Embryonic facial prominence (tissue), 1 donor: ENCODE results near the gene BMAL1.

Experiments
- DNase-seq: peaks from one replicate; pipeline ENCODE4 v3.0.0-alpha.2; 2016; ENCODE audit errors: extremely low spot score

Gene BMAL1

DNA sequence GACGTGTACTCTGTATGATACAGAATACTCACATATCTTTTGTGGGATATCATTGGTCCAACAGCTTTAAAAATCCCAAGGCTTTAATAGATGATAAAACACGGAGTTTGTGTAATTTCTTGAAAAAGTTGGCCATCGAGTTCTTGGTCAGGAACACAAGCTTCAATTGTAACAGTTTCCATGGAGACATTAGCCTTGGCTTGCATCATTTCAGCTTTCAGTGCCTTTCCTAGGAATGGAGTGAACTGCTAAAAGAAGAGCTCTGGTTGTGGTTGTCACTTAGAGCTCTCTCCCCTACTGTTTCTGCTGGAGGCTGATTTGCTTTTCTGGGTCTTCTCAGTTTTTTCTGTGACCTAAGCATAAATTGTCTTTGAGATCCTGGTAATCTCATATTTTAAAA, 14.2 kb downstream of the BMAL1 start:
- no peak for DNase-seq

DNA sequence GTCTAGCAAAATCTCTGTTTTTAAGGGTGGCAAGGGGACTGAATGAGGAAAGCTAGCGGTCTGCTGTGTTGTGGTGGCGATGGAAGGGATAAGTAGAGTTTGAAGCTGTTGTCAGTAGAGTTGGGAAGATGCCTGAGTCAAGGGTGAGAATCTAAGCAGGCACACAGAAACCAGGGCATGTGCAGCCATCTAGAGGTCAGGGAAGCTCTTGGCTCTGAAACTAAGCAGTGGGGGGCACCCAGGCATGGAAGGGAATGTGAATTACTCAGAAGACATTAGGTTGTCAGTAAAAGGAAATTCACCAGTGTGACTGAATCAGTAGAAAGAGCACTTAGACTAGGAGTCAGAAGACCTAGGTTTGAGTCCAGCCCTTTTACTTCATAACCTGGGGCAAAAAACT, 15.4 kb downstream of the BMAL1 start:
- DNase-seq, result no peak

DNA sequence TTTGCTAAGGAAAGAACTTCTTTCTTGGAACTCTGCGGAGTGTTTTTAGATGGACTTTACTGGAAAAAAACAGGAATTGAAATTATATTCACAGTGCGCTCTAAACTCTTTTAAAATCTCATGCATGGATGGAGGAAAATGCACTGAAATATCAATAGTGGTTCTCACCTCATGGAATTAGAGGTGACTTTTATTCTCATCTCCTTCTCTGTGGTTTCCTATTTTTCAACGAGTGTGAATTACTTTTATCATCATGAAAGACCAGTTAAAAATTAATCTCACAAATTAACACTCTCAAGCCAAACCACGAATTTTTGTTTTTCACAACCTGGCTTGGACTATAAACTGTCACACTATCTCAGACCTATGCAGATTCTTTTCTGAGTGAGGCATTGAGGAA, 16.6 kb downstream of the BMAL1 start:
- no peak for DNase-seq

DNA sequence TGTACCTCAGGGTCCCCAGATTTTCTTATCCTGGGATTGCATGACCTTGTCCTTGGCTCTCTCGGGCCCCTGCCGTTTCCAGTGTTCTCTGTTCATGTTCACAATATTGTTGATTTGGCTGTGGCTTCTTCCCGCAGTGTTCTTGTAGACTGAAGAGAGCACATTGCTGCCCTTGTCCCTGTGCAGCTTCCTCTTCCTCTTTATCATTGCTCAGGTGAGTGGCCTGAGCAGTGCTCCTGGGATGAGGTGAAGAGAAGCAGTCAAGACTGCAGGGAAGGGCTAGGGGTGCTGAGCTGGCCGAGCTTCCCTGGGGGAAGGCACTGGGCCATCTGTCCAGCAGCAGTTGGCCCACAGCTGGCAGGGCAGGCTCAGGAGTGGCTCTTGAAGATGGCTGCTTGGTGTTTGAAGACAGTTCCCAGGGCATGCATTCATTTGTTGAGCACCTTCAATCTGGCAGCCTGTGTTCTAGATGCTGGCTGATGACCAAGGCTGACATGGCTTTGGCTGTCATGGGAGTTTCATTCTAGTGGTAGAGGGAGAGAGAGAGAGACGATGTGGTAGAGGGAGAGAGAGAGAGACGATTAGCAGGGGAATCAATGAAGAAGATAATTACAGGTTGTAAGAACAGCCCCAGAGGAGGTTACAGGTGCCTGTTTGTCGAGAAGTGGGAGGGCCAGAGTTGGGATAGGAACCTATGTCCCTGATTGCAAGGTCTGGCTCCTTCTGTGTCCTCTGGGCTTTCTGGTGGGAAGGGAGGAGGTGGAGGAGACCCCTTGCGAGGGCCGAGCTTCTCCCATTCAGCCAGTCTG, 17.4 kb downstream of the BMAL1 start:
- no peak for DNase-seq

DNA sequence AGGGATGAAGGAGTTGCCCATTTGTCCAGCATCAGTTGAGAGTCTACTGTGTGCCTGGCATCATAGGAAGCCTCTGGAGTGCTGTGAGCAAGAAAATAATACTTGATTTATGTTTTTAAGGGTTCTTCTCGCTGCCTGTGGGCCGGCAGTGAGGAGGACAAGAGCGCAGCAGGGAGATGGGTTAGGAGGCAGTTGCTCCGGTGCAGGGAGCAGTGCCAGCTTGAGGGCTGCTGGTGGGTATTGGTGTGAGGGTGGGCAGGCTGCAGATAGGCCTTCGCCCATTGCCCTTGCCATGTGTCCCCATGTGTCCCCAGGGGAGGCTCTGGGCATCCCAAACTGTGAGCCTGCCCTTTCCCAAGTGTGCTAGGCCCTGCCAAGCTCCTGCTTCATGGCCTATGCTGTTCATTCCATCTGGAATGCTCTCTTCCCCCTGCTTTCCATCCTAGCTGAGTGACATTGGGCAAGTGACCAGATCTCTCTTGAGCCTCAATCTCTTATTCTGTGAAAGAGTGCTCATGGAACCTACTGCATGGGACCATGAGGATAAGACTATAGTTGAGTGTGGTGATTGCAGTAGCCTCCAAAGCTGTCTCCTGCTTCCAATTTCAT, 19.8 kb downstream of the BMAL1 start:
- DNase-seq, result no peak

DNA sequence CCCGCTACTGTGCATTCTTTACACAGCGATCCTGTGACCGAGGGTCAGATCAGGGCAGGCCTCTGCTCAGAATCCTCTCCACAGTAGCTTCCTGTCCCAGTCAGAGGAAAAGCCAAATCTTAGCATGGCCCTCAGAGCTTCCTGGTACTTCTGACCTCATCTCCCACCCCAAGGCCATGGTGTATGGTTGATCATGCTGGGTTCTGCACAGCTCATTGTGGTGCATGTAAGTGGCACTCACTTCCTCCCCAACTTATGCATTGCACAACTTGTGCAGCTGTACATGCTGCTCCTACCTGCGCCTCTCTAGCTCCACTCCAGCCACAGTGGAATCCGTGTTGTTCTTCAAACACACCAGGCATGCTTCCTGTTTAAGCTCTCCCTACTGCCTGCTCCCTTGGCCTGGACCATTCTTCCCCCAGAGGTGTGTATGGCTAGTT, 20.3 kb downstream of the BMAL1 start:
- DNase-seq, result no peak

DNA sequence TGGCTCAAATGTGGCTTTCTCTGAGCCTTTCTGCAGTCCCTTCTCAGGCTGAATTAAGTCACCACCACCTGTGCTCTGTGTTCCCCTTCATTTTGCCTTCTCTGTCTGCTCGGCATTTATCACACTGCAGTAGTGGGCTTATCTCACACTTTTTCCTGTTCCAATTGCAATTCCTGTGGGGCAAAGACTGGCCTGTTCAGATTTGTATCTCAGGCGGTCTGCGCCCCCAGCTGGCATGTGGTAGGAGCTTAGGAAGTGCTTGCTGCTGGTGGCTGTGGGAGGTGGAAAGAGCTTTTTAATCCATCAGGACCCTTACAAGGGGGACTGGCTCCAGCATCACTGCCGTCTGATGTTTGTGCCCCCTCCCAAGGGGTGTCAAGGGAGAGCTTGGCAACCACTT, 21.2 kb downstream of the BMAL1 start:
- no peak for DNase-seq

DNA sequence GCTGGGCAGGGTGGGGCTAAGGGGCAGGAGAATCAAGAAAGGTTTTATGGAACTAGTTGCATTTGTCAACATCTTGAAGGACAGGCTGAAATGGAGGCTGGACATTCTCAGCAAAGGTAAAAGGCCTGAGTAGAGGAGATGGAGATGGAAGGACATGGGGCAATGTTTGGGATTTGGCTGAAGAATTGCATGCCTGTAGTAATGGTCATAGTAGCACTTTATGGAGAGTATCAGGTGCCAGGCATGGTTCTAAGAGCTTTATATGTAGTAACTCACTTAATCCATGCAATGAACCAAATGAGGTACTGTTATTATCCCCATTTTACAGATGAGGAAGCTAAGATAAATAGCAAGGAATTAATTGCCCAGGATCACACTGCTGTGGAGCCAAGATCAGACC, 23.9 kb downstream of the BMAL1 start:
- no peak for DNase-seq

DNA sequence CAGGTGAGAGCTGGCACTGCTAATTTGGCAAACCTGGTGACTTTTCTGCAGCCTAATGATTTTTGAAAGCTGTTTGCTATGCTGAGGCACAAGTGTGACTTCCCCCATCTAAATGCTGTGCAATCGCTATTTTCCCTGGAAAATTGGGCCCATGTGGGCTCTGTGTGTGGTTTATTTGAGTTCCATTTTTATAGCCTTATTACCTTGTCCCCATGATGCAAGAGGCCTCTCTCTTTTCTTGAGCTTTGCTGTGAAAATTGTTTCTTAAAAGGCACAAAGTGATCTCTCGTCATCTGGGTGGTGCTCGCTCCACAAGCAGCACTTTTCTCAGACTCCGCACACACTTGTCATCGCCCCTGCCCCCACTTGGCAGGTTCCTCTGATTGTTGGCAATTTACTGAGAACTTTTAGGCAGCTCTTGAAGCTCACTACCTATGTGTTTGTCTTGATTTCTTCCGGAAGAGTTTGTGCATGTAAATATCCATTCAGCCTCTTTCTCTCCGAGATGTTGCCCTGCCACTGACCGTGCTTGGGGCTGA, 24.9 kb downstream of the BMAL1 start:
- no peak for DNase-seq

DNA sequence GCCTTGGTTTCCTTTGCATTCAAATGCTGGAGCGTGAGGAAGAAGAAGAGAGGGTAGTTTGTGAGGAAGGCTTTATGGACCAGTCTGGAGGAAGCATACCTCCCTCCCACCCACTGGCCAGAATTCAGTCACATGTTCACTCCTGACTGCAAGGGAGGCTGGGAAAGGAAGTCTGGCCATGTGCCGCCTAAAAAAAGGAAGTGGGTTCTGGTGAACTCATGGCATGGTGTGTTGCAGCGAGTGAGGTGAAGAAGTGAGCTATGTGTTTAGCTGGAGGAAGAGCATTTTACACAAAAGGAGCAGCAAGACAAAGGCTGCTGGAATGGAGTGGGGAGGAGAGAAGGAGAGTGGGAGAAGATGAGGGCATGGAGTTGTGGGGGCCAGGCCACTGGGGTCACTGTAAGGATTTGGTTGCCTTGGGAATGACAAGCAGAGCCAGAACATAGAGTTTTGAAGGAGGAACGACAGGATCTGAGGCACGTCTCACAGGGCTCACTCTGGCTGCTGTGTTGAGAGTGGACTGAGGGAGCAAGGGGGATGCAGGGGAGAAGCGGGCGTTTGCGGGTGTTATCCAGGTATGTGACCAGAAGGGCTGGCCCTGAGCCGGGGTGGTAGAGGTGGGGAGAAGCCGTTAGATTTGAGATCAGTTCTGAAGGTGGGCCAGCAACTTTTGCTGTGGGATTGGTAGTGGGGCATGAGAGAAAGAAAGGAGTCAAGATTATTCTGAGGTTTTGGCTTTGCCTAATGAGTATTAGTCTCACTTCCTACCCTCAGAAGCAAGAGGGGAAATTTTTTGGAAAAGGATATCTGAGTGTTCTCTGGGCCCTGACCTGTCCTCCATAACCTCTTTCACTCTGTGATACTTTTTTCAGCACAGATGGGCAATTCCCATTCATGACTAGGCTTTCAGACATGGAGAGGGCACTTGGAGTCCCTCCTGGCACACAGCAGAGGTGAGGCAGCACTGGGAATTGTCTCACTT, 26.4 kb downstream of the BMAL1 start:
- no peak for DNase-seq

DNA sequence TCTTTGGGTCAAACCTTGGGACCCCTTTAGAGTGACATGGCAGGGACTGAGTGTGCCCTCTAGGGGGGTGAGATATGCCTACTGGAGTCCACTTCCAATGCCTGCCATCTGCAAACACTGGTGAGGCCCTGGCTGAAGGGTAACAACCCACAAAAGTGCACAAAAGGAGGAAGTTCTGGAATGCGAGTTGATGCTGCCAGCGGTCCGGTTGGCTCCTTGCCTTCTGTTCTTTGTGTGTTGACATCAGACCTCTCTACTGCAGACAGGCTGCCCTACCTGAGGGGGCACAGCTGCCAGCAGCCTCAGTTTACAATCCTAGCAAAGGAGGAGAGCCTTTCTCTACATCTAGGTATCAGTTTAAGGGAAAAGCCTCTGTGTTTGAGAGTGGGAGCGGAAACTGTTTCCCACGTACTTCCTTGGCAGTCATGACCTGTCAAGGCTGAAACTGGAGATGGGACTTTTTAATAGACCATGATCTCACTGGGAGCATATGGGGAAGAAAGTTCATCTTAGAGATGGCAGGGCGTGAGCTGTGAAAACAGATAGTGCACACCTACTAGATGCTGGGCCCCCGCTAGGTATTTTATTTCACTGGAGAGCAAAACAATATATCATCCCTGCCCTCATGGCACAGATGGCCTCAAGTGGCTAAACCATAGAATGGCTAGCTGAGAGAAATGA, 27.2 kb downstream of the BMAL1 start:
- DNase-seq, result no peak

DNA sequence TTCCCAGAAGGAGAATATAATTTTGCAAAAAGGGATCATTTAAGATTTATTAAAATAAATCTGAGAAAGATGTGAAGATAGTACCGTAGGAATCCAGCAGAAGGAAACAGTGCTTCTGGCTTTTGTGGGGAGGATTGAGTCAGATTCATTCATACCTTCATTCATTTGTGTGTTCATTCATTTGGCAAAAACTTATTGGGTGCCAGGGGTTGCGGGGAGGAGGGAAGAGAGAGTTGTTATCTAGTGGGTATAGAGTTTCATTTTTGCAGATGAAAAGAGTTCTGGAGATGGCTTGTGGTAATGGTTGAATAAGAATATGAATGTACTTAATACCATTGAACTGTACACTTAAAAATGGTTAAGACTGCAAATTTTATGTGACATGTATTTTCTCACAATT, 31.1 kb downstream of the BMAL1 start:
- DNase-seq, result no peak

DNA sequence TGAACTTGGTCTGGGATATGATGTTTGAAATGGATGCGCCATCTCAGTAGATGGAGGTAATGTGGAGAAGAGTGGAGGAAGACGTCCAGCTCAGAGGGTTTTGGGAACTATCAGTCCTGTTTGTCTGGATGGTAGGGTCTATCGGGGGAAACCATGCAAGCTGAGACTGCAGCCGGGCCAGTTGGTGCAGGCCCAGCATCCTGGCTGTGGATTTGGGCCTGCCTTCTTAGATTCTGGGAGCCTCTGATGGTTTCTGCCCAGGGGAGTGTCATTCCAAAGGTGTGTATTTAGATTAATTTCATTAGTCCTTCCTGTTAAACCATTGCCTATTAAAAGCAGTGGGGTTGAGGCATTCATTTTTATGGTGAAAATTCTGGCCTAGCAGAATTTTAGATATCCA, 31.6 kb downstream of the BMAL1 start:
- DNase-seq, result no peak

DNA sequence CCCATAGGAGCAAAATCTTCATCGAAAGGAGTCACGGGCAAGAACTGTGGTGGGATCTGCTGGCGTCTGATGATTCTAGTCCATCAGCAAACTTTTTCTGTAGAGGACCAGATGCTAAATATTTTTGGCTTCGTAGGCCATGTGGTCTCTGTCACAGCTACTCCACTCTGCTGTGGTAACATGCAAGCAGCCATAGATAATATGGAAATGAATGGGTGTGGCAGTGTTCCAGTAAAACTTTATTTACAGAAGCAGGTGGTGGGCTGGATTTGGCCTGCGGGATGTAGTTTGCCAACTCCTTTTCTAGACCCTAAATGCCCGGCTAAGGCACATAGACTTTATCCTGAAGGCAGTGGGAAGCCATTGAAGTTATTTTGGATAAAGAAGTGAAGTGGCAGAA, 32.9 kb downstream of the BMAL1 start:
- DNase-seq, result no peak

DNA sequence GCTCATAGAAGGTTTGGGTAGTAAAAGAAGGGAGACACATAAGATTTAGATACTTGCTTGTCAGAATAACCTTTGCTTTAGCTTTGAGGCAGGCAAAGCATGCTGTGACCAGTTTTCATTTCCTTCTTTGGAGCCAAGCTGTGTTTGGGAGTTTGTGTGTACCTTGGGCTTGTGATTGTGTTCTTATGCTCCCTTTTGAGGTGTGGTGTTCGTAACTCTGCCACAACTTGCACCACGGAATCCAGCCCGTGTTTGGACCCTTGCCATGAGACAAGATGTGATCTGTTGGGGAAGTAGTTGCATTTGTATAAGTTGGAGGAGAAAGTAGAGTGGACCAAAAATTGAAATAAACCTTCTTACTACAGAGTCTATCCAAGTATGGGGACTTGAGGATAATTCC, 34.0 kb downstream of the BMAL1 start:
- no peak for DNase-seq

DNA sequence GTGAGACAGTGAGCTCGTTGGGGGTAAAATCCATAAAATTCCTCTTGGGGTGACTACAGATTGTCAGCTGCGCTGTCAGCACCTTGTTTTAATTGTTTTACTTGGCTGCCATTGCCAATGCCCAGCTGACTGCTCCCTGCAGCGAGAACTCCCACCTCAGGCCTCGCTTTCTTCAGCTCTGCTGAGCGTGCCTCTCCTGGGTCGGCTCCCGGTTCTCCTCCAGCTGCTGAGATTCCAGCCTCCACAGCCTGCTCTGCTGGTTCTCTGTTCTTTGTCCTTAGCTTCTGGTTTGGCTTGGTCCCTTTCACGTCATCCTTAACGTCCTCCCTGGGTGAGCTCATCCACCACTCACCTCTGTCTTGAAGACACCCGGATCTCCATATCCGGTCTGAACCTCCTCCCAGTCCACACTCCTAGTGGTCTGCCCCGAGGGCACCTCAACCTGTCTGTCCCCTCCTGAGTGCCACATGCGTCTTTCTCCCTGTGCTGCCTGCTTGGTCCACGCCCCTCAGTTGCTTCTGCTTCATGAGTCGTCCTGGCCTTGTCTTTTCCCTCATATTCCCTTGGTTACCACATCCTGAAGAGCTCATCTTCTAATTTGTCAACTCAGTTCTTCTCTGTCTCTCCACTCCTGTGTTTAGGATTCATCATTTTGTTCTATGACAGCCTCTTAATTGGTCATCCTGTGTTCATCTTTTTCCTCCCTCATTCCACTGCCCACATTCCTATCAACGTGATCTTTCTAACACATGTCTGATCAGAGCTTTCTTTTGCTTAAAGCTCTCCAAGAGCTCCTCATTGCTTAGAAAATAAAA, 35.6 kb downstream of the BMAL1 start:
- no peak for DNase-seq

DNA sequence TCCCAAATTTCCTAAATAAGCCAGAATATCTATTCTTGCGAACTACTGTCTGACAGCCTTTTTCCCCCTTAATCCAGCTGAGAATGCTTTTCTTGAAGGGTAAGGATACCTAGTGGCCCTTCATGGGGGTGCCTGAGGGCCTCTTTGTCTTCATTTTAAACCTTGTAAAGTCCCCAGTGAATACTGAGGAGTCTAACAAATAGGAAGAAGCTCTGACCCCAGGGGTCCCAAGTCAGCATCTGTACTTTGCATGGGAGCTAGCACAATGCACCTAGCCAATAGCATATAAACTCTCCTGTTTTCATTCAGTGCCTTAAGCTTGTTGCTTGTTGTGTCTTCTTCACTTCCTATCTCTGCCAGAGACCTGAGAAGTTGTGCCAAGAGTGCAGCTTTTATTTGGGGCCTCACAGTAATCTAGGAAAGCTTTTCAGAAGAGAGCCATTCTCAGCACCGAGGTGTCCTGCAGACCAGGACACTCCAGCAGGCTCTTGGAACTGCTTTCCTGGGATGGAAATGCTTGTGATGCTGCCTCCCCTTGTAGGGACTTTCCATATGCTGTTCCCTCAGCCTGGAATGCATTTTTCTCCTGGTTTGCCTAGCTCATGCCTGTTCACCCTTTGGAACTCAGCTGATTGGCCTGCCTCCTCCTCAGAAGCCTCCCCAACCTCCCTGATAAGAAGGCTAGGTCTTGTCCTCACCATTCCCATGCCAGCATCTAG, 37.2 kb downstream of the BMAL1 start:
- no peak for DNase-seq

DNA sequence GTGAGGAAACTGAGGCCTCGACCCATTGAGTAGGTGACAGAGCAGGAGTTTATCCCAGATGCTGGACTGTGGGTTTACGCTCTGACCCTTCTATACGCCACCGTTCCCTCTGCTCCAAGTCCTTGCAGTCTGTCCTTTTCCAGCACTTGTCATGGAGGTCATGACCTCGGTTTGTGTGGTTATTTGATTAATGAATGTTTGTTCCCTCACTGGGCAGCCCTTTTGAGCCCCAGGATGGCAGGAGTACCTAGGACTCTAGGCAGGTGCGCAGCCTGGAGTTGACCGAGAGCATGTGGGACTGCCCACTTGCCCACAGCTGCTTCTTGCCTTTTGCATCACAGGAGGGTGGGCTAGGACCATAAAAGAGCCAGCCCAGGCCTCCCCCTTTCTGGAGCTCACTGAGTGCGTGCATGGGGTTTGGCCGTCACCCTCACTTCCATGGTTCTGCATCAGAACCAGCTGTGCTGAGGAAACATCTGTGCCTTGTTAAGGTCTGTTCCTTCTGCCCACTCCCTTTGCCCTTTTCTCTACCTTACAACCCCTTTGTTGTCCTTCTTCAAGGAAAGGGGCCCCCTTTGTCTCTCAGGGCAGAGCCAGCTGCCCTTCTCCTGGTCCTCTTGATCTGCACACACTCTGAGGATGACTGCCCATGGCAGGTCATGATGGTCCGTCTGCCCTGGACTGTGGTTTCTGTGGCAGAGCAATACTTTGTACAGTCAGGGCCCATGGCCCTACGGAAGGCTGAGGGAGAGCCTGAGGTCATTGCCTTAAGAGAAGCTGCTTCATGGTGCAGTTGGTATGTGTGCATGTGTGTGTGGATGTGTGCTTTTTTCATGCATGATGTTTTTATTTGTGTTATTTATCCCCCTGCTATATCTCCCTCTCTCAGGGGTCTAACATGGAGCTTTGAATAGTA, 38.2 kb downstream of the BMAL1 start:
- DNase-seq, result no peak

DNA sequence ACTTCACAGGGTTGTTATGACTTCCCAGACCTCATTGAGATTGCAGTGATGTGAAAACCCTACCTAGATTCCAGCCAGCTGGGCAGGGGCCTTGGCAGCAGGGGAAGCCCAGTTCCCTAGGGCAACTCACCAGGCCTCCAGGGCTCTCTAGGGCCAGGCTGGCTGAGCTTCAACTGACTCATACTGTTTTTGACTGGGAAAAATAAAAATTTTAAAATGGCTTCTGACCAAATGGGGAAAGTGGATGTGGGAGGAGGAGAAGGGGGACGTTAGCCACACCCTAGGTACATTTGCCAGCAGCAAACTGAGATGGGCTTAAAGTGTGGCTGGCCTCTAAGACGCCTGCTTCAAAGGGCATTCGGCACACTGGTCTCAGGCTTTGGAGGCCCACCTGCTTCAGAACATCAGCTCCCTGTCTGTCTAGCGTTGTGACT, 39.0 kb downstream of the BMAL1 start:
- no peak for DNase-seq
